Stomach (tissue), 9 donors: ENCODE results near the gene DCLK1. TPM values are rescaled to one million over a fixed set of nuclear protein-coding genes. Genes with fewer than 3 reads are reported as not detected.

Experiments used
- DNase-seq, 2 donors: peaks; one replicate each; pipeline versions ENCODE4 v3.0.0 to v3.0.0-alpha.2; 2013 to 2019
- H3K27ac ChIP-seq, 5 donors: fragments of 200-600 bp in 4 of 5; sonication (generic) in 4 of 5; one replicate each; pipeline ENCODE4 v1.5.1; 2013 to 2019; ENCODE audit warnings: mild to moderate bottlenecking in 1 of 5, moderate library complexity in 1 of 5
- H3K27me3 ChIP-seq, 3 donors: fragments of 200-600 bp; sonication (generic); one replicate each; pipeline ENCODE4 v1.5.1; 2017 to 2019; ENCODE audit warnings: mixed run types in 1 of 3
- H3K36me3 ChIP-seq, 4 donors: fragments of 200-600 bp; sonication (generic); 1 replicate in 3 of 4; 2 replicates in 1 of 4; pipeline ENCODE4 v1.5.1; 2016 to 2019
- H3K4me1 ChIP-seq, 4 donors: fragments of 200-600 bp; sonication (generic); one replicate each; pipeline ENCODE4 v1.5.1; 2016 to 2019
- H3K4me3 ChIP-seq, 4 donors: fragments of 200-600 bp; sonication (generic) in 3 of 4; one replicate each; pipeline ENCODE4 v1.5.1; 2016 to 2019; ENCODE audit warnings: mild to moderate bottlenecking in 1 of 4
- H3K9me3 ChIP-seq, 4 donors: fragments of 200-600 bp; sonication (generic); one replicate each; pipeline ENCODE4 v1.5.1; 2016 to 2019
- CTCF ChIP-seq, 7 experiments: fragments of 450-650 bp in 4 of 7; fragments of 200-600 bp in 3 of 7; sonication (generic) in 3 of 7; IDR thresholded peaks; one replicate each; pipeline ENCODE4 v1.5.1; 2016 to 2019; ENCODE audit warnings: antibody characterized with exemption in 7 of 7, control low read depth in 2 of 7, mild to moderate bottlenecking in 1 of 7
- EP300 ChIP-seq: sonication (generic); formaldehyde crosslinking; IDR thresholded peaks from one replicate; pipeline ENCODE4 v1.6.1; 2017; ENCODE audit warnings: antibody characterized with exemption
- POLR2A ChIP-seq, 4 donors: fragments of 450-650 bp; IDR thresholded peaks; one replicate each; pipeline ENCODE4 v1.6.1; 2016; ENCODE audit warnings: antibody characterized with exemption in 4 of 4, control low read depth in 2 of 4, mild to moderate bottlenecking in 1 of 4, moderate library complexity in 1 of 4
- POLR2AphosphoS5 ChIP-seq, 3 donors: sonication (generic); formaldehyde crosslinking; IDR thresholded peaks; one replicate each; pipeline ENCODE4 v1.6.1; 2016; ENCODE audit warnings: antibody characterized with exemption in 3 of 3
- WGBS, 5 donors: extraction: QIAGEN DNeasy Blood & Tissue Kit in 3 of 5; methylation state at CpG; one replicate each; pipeline versions ENCODE4 v1.1.5 to v1.1.7; 2013 to 2018; 5-methylcytosine and 5-hydroxymethylcytosine counted together
- intact Hi-C: fragments of 100-400 bp; cut with DNase I; formaldehyde crosslinking; loops from one replicate; pipeline ENCODE4 v1.15.1; 2023; ENCODE audit warnings: low total_unique reads
- polyA plus RNA-seq, 3 donors: library from polyadenylated mRNA; stranded (reverse); fragments of 200-250 nt; gene quantifications; one replicate each; pipeline ENCODE4 v1.2.3, GENCODE V29; 2013
- total RNA-seq, 5 donors: library from RNA; depleted of rRNA; stranded (reverse); fragments of >200 nt; gene quantifications; one replicate each; pipeline versions ENCODE4 v1.1.0 to v1.2.3, GENCODE V29; 2014 to 2016
- donor health status: healthy with polysubstance abuse.
- donor health status: Bipolar disorder and iron deficiency.
- donor health status: healthy.

The DCLK1 gene
- total and polyA plus RNA-seq, 8 donors, result 0.68 to 36.7 (median 4.1) TPM

- no peak for DNase-seq
- no peak for TF ChIP-seq CTCF (IDR thresholded peaks at IDR 0.05)
- no peak for TF ChIP-seq EP300
- no peak for TF ChIP-seq POLR2A (IDR thresholded peaks at IDR 0.05)
- no peak for TF ChIP-seq POLR2AphosphoS5 (IDR thresholded peaks at IDR 0.05)
- Histone ChIP-seq H3K27me3 (no peaks in the 10 kb centered on the region), H3K27ac (no peak overlapping the region), H3K9me3 (no peaks in the 10 kb centered on the region), H3K4me1 (peaks cover 0 to 6% (median 0%) of the 10 kb centered on the region in 4 donors), H3K36me3 (no peaks in the 10 kb centered on the region), H3K4me3 (no peak overlapping the region)
- intact Hi-C loops, result no loop called here
- WGBS, 5 donors, result 84 to 93% (median 91%) methylated on average over 4 of the region's 4 CpGs
Observed at GRCh38 chr13:35992964-35993363, 138.2 kb downstream of the DCLK1 start.

- DNase-seq, result no peak
- no peak overlapping the region for H3K27ac ChIP-seq
- no peak for TF ChIP-seq POLR2A (IDR thresholded peaks at IDR 0.05)
- no peak for TF ChIP-seq CTCF (IDR thresholded peaks at IDR 0.05)
- no peak for TF ChIP-seq POLR2AphosphoS5 (IDR thresholded peaks at IDR 0.05)
- TF ChIP-seq EP300, result no peak
- no peaks in the 10 kb centered on the region for H3K9me3 ChIP-seq
- H3K27me3 ChIP-seq, result no peaks in the 10 kb centered on the region
- H3K36me3 ChIP-seq, result no peaks in the 10 kb centered on the region
- intact Hi-C loops, result no loop called here
- WGBS, 5 donors, result 83 to 89% (median 85%) methylated on average over 3 of the region's 3 CpGs
- H3K4me3 ChIP-seq, result no peak overlapping the region
- H3K4me1 ChIP-seq, result peaks cover 0 to 6% (median 0%) of the 10 kb centered on the region in 4 donors
Observed at GRCh38 chr13:35990196-35990595, 141.0 kb downstream of the DCLK1 start.

GRCh38 chr13:35988648-35989081 lies 142.5 kb downstream of the DCLK1 start:
- Histone ChIP-seq H3K27me3 (no peaks in the 10 kb centered on the region), H3K4me1 (no peaks in the 10 kb centered on the region), H3K36me3 (no peaks in the 10 kb centered on the region), H3K27ac (no peak overlapping the region), H3K9me3 (no peaks in the 10 kb centered on the region), H3K4me3 (no peak overlapping the region)
- intact Hi-C loops, result no loop called here
- 70 to 80% (median 78%) methylated on average over 6 of the region's 6 CpGs for WGBS, 5 donors
- TF ChIP-seq EP300 (no peak), POLR2AphosphoS5 (IDR thresholded peaks at IDR 0.05) (no peak), POLR2A (IDR thresholded peaks at IDR 0.05) (no peak), CTCF (IDR thresholded peaks at IDR 0.05) (no peak)
- DNase-seq, result no peak

- 65 to 73% (median 72%) methylated on average over 14 to 19 of the region's 19 CpGs for WGBS, 5 donors
- H3K4me1 ChIP-seq, result no peaks in the 10 kb centered on the region
- TF ChIP-seq POLR2A (IDR thresholded peaks at IDR 0.05) (no peak), CTCF (IDR thresholded peaks at IDR 0.05) (no peak), POLR2AphosphoS5 (IDR thresholded peaks at IDR 0.05) (no peak), EP300 (no peak)
- no peak overlapping the region for H3K4me3 ChIP-seq
- intact Hi-C loops, result no loop called here
- no peak overlapping the region for H3K27ac ChIP-seq
- H3K9me3 ChIP-seq, result no peaks in the 10 kb centered on the region
- no peak for DNase-seq
- no peaks in the 10 kb centered on the region for H3K27me3 ChIP-seq
- H3K36me3 ChIP-seq, result no peaks in the 10 kb centered on the region
Observed at GRCh38 chr13:35987572-35988513, 143.3 kb downstream of the DCLK1 start.
